Peyer's patch (tissue), 4 donors: ENCODE measurements around the gene SMYD3.

ENCODE experiments used
- CTCF ChIP-seq, 6 experiments: fragments of 450-650 bp in 4 of 6; fragments of 200-600 bp in 2 of 6; sonication (generic) in 1 of 6; IDR thresholded peaks; one replicate each; pipeline ENCODE4 v1.5.1; 2017 to 2019; ENCODE audit warnings: antibody characterized with exemption in 6 of 6, mild to moderate bottlenecking in 3 of 6, moderate library complexity in 1 of 6
- POLR2A ChIP-seq, 2 donors: fragments of 450-650 bp; IDR thresholded peaks; one replicate each; pipeline ENCODE4 v1.5.1; 2017; ENCODE audit warnings: antibody characterized with exemption in 2 of 2, mild to moderate bottlenecking in 2 of 2, moderate library complexity in 2 of 2

- no peak for TF ChIP-seq CTCF (IDR thresholded peaks at IDR 0.05)
- TF ChIP-seq POLR2A (IDR thresholded peaks at IDR 0.05) = no peak
These were observed 505.8 kb downstream of the SMYD3 start for GRCh38 chr1:246001142-246001836.
